Measurements from ENCODE around the gene CDH4. TPM values are rescaled to one million over a fixed set of nuclear protein-coding genes. Genes with fewer than 3 reads are reported as not detected.

CDH4 gene
- total and polyA plus RNA-seq, 2 donors (not counting 1 experiment from before 2014, with no cell fraction given) = not detected

- no peak overlapping the region for H3K4me2 ChIP-seq (replicated peaks; ENCODE audit: low read depth, low read length, poor library complexity, severe bottlenecking)
- H3K27ac Mint-ChIP-seq = no peak overlapping the region
- H3K9me3 ChIP-seq (ENCODE audit: control extremely low read depth in 1 of 3, control insufficient read depth in 2 of 3, insufficient read depth in 1 of 3, low read length in 2 of 3) = peaks cover 0 to 26% (median 0%) of the 10 kb centered on the region in 3 donors
- H4K20me1 ChIP-seq (ENCODE audit: control insufficient read depth, insufficient read depth, low read length, poor library complexity, severe bottlenecking) = no peaks in the 10 kb centered on the region
- ChIA-PET POLR2A (no interaction called here), CTCF (no interaction called here)
- intact Hi-C loops (cut with micrococcal nuclease) = no loop called here
- 79% methylated on average over 7 of the region's 7 CpGs for WGBS (ENCODE audit: insufficient coverage)
- no peak for ATAC-seq (ENCODE audit: low read depth)
- H3K4me1 Mint-ChIP-seq = no peaks in the 10 kb centered on the region
- no peaks in the 10 kb centered on the region for H3K4me1 ChIP-seq (ENCODE audit: control insufficient read depth in 2 of 2, insufficient read depth in 2 of 2, low read length in 2 of 2)
- DNase-seq = no peak
- H3K4me3 Mint-ChIP-seq = no peak overlapping the region
- H3K4me3 ChIP-seq (ENCODE audit: control extremely low read depth in 1 of 5, extremely low read depth in 1 of 5, insufficient read depth in 1 of 5, low read depth in 2 of 5, low read length in 4 of 5) = no peak overlapping the region
- H3K9ac ChIP-seq (ENCODE audit: low read length) = no peak overlapping the region
- no peaks in the 10 kb centered on the region for H3K9me3 Mint-ChIP-seq (ENCODE audit: insufficient read depth)
- H3K27me3 ChIP-seq (replicated peaks in 1 of 4; ENCODE audit: control extremely low read depth in 1 of 4, control insufficient read depth in 3 of 4, insufficient read depth in 4 of 4, low read length in 3 of 4) = no peaks in the 10 kb centered on the region
- no peak overlapping the region for H2AFZ ChIP-seq (ENCODE audit: insufficient read depth, low read depth, low read length, poor library complexity, severe bottlenecking)
- no peak overlapping the region for H3K27ac ChIP-seq (ENCODE audit: low read length in 2 of 2)
- no peak for TF ChIP-seq CTCF (IDR thresholded peaks at IDR 0.05)
- TF ChIP-seq EZH2 (IDR thresholded peaks at IDR 0.05; ENCODE audit: borderline replicate concordance, insufficient read depth, low read depth, low read length, poor library complexity, severe bottlenecking) = no peak
- H3K27me3 Mint-ChIP-seq = no peaks in the 10 kb centered on the region
- H3K79me2 ChIP-seq (ENCODE audit: control insufficient read depth, insufficient read depth, low read length) = no peaks in the 10 kb centered on the region
- no peaks in the 10 kb centered on the region for H3K36me3 ChIP-seq (replicated peaks in 1 of 2; ENCODE audit: control extremely low read depth in 1 of 2, control insufficient read depth in 1 of 2, extremely low read depth in 1 of 2, insufficient read depth in 2 of 2, low read length in 1 of 2)
Observed at GRCh38 chr20:61356196-61356595, 104.1 kb downstream of the CDH4 start.

- POLR2A ChIA-PET = no interaction called here
- DNase-seq (no peak), ATAC-seq (ENCODE audit: low read depth) (no peak)
- Histone ChIP-seq H3K79me2 (ENCODE audit: control insufficient read depth, insufficient read depth, low read length) (no peaks in the 10 kb centered on the region), H3K4me2 (replicated peaks; ENCODE audit: low read depth, low read length, poor library complexity, severe bottlenecking) (no peak overlapping the region), H3K27ac (ENCODE audit: low read length in 2 of 2) (no peak overlapping the region), H3K4me1 (ENCODE audit: control insufficient read depth in 2 of 2, insufficient read depth in 2 of 2, low read length in 2 of 2) (no peaks in the 10 kb centered on the region), H3K9ac (ENCODE audit: low read length) (no peak overlapping the region), H2AFZ (ENCODE audit: insufficient read depth, low read depth, low read length, poor library complexity, severe bottlenecking) (no peak overlapping the region), H4K20me1 (ENCODE audit: control insufficient read depth, insufficient read depth, low read length, poor library complexity, severe bottlenecking) (no peaks in the 10 kb centered on the region), H3K9me3 (ENCODE audit: control extremely low read depth in 1 of 3, control insufficient read depth in 2 of 3, insufficient read depth in 1 of 3, low read length in 2 of 3) (peaks cover 0 to 34% (median 0%) of the 10 kb centered on the region in 3 donors), H3K4me3 (ENCODE audit: control extremely low read depth in 1 of 5, extremely low read depth in 1 of 5, insufficient read depth in 1 of 5, low read depth in 2 of 5, low read length in 4 of 5) (no peak overlapping the region), H3K27me3 (replicated peaks in 1 of 4; ENCODE audit: control extremely low read depth in 1 of 4, control insufficient read depth in 3 of 4, insufficient read depth in 4 of 4, low read length in 3 of 4) (no peaks in the 10 kb centered on the region), H3K36me3 (replicated peaks in 1 of 2; ENCODE audit: control extremely low read depth in 1 of 2, control insufficient read depth in 1 of 2, extremely low read depth in 1 of 2, insufficient read depth in 2 of 2, low read length in 1 of 2) (no peaks in the 10 kb centered on the region)
- Mint-ChIP-seq H3K9me3 (ENCODE audit: insufficient read depth) (peaks cover under 1% of the 10 kb centered on the region), H3K27me3 (no peaks in the 10 kb centered on the region), H3K4me1 (no peaks in the 10 kb centered on the region), H3K27ac (no peak overlapping the region), H3K4me3 (no peak overlapping the region)
- CTCF ChIA-PET = no interaction called here
- 87% methylated on average over 8 of the region's 11 CpGs for WGBS (ENCODE audit: insufficient coverage)
- intact Hi-C loops (cut with micrococcal nuclease) = no loop called here
- TF ChIP-seq CTCF (IDR thresholded peaks at IDR 0.05) (no peak), EZH2 (IDR thresholded peaks at IDR 0.05; ENCODE audit: borderline replicate concordance, insufficient read depth, low read depth, low read length, poor library complexity, severe bottlenecking) (no peak)
Observed at GRCh38 chr20:61357119-61357518, 105.1 kb downstream of the CDH4 start.

Data from B cell (primary cell).